ENCODE measurements around the gene PTP4A2.
"Not testable (repeated sequence)": the region's sequence is repeated elsewhere in the genome, so short reads cannot be mapped to it uniquely, and the experiment has no call there.

Gene PTP4A2

GRCh38 chr1:31926252-31926651 lies 11.9 kb downstream of the PTP4A2 start:
- no peak for DNase-seq (ENCODE audit: low read depth in 4 of 4, low spot score in 1 of 4)

DNA sequence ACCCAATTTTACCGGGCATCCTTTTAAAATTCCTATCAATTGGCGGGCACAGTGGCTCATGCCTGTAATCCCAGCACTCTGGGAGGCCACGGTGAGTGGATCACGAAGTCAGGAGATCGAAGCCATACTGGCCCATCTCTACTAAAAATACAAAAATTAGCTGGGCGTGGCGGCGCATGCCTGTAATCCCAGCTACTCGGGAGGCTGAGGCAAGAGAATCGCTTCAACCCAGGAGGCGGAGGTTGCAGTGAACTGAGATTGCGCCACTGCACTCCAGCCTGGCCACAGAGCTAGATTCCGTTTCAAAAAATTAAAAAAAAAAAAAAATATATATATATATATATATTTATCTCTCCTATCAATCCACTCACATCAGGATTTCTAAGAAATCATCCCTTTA lies 12.3 kb downstream of the PTP4A2 start:
- DNase-seq (ENCODE audit: low read depth in 4 of 4, low spot score in 1 of 4) = not testable (repeated sequence)

GRCh38 chr1:31924839-31925238 lies 13.3 kb downstream of the PTP4A2 start:
- no peak for DNase-seq (ENCODE audit: low read depth in 4 of 4, low spot score in 1 of 4)

- no peak for DNase-seq (ENCODE audit: low read depth in 4 of 4, low spot score in 1 of 4)
These were observed 14.2 kb downstream of the PTP4A2 start for GRCh38 chr1:31923901-31924535.

DNA sequence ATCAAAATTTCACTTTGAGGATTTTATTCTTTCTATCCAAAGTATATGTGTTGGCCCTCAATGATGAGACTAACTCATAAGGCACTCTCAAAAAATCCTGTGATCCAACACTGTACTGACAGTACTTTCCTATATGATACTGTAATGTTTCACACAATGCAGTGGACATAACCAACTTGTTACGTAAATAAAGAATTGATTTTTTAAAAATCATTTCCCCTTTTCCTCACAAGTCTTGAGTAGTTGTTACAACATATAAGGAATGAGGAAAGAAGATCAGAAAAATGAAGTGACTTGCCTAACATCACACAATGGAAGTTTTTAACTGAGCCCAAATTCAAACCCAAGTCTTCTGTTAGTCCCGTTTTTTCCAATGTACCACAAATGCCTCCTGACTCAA lies 17.2 kb downstream of the PTP4A2 start:
- DNase-seq (ENCODE audit: low read depth in 4 of 4, low spot score in 1 of 4) = no peak

DNA sequence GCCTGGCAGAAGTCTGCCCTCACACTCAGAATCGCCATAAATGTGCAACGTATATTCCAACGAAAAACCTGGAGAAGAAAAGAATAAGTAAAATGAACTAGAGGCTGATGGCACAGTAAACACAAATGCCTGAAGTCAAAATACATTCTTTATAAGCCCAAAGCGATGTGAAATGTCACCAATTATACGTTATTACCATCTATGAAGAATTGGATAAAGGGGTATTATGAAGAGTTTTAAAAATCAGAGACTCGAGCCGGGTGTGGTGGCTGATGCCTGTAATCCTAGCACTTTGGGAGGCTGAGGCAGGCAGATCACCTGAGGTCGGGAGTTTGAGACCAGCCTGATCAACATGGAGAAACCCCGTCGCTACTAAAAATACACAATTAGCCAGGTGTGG lies 18.6 kb downstream of the PTP4A2 start:
- no peak for DNase-seq (ENCODE audit: low read depth in 4 of 4, low spot score in 1 of 4)

GRCh38 chr1:31915438-31915837 lies 22.7 kb downstream of the PTP4A2 start:
- no peak for DNase-seq (ENCODE audit: low read depth in 4 of 4, low spot score in 1 of 4)

- no peak for DNase-seq (ENCODE audit: low read depth in 4 of 4, low spot score in 1 of 4)
These were observed 24.2 kb downstream of the PTP4A2 start for GRCh38 chr1:31913968-31914367.

DNA sequence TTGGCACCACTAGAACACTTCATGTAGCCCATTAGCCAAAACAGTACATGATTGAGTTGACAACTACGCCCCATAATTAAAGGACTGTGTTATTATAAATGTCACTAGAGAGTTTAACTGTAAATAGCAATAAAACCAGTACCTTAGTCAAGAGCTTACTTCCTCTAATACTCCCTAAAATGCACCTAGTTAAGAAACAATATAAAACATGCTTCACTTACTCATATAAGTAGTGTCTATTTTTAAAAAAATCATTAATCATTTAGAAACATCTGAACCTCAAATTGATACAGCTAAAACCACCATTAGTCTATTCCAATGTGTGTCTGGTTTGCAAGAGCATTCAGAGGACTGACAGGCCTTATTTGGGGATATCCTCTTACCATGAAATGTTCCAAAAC lies 25.3 kb downstream of the PTP4A2 start:
- DNase-seq (ENCODE audit: low read depth in 4 of 4, low spot score in 1 of 4) = no peak

- no peak for DNase-seq (ENCODE audit: low read depth in 4 of 4, low spot score in 1 of 4)
These were observed 26.0 kb downstream of the PTP4A2 start for GRCh38 chr1:31911994-31912780.

DNA sequence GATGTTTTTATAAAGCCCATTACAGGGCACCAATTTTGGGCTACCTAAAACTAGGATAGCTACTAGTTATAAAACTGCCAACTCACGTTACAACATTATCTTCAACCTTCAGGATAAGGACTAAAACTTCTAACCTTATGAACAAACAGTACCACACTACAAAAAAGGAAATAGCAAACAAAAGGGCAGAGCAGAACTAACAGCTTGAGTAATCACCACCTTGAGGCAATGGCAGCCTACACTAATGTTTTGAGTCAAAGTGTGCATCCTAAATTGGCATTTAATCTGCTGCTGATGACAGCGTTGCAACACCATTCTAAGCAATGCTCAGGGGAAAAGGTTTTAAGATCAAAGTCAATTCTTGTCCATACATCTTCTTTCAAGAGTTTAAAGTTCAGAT lies 27.2 kb downstream of the PTP4A2 start:
- DNase-seq (ENCODE audit: low read depth in 4 of 4, low spot score in 1 of 4) = no peak

DNA sequence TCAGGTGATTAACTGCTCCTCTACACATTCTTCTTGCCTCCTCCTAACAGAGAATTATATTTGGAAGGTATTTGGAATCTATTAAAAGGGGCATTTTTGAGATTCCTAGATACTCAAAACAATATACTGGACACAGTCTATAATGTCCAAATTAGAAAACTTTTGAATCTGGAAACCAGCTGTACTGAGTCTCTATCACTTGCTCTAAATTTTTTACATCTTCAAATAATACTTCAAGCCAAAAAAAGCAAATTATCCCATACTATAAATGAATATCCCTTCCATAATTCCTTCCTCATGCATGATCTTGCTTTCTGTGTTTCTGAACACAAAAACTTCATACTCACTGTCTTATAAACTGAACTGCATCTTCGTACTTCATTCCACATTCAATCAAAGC lies 28.5 kb downstream of the PTP4A2 start:
- no peak for DNase-seq (ENCODE audit: low read depth in 4 of 4, low spot score in 1 of 4)

DNA sequence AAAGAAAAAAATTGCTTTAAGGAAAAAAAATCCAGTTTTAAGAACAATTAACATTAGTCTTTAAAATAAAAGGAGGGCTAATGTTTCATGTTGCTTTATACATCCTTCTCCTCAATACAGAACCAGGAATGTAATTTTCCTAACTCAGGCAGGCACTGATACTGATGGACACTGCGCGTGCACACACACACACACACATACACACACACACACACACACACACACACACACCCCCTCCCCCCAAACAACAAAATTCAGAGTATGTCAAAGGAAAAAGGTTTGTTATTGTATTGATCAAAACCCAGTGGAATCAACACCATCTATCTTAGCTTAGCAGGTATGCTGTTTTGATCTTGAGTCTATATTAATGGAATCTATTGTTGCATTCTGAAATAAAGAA lies 31.6 kb downstream of the PTP4A2 start:
- no peak for DNase-seq (ENCODE audit: low read depth in 4 of 4, low spot score in 1 of 4)

DNA sequence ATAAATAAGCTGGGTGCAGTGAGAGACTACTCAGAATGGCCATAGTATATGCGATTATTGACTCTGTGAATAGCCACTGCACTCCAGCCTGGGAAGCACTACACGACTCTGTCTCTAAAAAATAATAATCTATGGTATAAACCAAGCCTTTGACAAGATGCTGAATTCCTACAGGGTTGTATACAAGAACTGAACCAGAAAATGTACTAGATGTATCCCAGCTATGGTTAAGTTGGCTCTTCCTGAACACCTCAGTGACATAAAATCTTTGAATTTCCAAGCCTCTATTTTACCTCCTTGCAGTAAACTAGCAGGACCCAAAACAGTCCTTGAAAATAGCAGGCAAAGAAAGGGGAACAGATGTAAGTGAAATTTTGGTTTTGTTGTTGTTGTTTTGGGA lies 32.5 kb downstream of the PTP4A2 start:
- DNase-seq (ENCODE audit: low read depth in 4 of 4, low spot score in 1 of 4) = no peak

DNA sequence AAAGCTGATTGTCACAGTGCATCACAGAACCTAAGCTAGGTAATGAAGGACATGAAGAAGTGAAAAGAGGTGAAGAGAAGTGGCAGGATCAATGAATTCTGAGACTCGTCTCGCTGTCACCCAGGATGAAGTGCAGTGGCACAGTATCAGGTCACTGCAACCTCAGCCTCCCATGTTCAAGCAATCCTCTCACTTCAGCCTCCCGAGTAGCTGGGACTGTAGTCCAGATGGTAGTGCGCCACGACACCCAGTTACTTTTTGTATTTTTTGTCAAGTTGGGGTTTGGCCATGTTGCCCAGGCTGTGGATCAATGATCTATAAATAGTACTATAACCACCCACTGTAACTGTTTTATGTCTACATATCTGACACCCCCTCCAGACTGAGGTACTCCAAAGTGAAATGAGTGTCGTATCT lies 33.1 kb downstream of the PTP4A2 start:
- DNase-seq (ENCODE audit: low read depth in 4 of 4, low spot score in 1 of 4) = no peak

DNA sequence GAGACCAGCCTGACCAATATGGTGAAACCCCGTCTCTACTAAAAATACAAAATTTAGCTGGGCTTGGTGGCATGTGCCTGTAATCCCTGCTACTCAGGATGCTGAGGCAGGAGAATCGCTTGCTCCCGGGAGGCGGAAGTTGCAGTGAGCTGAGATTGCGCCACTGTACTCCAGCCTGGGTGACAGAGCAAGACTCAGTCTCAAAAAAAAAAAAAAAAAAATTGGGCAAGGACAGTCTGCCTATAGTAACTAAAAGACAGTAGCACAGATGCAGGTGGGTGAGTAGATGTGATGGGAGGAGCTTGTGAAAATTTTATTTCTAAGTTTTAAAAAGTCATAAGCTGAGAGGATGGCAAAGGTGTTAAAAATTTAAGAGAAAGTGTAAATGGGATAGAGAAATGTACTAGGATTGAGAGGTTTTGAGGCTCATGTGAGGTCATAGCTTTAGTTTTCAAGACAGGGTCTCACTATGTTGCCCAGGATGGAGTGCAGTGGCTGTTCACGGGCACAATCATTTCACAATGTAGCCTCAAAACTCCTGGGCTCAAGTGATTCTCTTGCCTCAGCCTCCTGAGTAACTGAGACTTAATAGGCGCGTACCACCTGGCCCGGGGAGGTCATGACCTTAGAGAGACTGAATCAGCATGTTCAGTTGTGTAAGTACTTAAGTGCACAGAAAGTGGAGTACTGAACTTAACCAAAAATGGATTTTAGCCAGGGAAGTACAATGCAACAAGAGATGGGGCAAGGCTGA lies 33.7 kb downstream of the PTP4A2 start:
- no peak for DNase-seq (ENCODE audit: low read depth in 4 of 4, low spot score in 1 of 4)

- no peak for DNase-seq (ENCODE audit: low read depth in 4 of 4, low spot score in 1 of 4)
These were observed 35.7 kb downstream of the PTP4A2 start for GRCh38 chr1:31902510-31902860.

DNA sequence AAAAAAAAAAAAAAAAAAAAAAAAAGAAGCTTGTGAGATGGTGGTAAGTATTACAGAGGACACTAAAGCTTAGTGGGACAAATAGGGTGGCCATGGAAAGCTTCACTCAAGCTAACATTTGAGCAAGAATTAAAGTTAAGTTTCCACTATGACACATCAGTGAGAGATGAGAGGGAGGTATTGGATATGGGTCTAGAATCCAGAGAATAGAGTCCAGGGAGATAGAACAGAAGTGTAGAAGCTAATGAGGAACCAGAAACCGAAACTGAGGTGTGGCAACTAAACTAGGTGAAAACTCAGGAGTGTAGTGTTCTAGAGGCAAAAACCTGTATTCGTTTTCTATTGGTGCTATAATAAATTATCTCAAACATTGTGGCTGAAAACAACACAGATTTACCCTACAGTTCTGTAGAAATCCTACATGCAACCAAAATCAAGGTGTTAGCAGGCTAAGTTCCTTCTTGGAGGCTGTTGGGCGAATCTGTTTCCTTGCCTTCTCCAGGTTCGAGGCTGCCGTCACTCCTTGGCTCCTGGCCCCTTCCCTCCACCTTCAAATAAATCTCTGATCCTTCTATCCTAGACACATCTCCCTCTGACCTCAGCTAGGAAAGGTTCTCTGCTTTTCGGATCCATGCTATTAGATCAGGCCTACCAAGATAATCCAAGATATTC lies 36.2 kb downstream of the PTP4A2 start:
- DNase-seq (ENCODE audit: low read depth in 4 of 4, low spot score in 1 of 4) = no peak

GRCh38 chr1:31900790-31901189 lies 37.4 kb downstream of the PTP4A2 start:
- no peak for DNase-seq (ENCODE audit: low read depth in 4 of 4, low spot score in 1 of 4)

DNA sequence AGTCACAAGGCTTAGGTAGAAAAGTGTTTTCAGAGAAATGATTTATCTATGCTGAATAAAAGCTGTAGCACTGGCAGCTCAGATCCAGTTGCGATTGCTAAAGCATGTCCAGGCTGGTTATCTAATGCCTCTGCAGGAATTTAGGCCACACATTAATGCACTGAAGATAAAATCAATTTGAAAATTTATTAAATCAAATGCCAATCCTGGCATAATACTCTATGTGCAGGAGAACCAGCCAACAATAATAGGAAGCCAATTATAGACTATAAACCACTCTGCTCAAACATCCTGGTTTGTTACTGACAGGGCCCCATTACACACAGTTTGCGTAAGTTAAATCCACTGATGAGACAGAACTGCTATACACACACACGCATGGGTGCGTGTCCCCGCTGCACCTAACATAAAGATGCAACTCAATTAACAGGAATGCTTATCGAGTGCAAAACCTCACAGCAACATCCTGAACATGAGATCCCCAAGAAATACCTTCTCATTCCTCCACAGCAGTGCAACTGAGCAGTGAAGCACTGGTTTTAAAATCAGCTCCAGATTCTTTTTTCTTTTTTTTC lies 40.6 kb downstream of the PTP4A2 start:
- no peak for DNase-seq (ENCODE audit: low read depth in 4 of 4, low spot score in 1 of 4)

DNA sequence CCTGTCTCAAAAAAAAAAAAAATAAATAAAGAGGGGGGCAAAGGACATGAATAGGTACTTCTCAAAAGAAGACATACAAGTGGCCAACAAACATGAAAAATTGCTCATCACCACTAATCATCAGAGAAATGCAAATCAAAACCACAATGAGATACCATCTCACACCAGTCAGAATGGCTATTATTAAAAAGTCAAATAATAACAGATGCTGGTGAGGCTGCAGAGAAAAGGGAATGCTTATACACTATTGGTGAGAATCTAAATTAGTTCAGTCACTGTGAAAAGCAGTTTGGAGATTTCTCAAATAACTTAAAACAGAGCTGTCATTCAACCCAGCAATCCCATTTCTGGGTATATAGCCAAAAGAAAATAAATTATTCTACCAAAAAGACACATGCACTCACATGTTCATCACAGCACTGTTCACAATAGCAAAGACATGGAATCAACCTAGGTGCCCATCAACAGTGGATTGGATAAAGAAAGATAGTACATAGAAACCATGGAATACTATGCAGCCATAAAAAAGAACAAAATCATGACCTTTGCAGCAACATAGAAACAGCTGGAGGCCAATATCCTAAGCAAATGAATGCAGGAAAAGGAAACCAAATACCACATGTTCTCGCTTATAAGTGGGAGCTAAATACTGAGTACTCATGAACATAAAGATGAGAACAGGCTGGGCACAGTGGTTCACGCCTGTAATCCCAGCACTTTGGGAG lies 42.5 kb downstream of the PTP4A2 start:
- DNase-seq (ENCODE audit: low read depth in 4 of 4, low spot score in 1 of 4) = not testable (repeated sequence)
